GM08714 (cell line): ENCODE results near the gene GTF2E1.

Experiments used
- H3K4me3 ChIP-seq: fragments of 200-500 bp; sonication (Bioruptor generic); 2 replicates; pipeline ENCODE4 v1.5.1; 2014; ENCODE audit warnings: mild to moderate bottlenecking, low read length, inconsistent platforms
- ZNF274 ChIP-seq: IDR thresholded peaks from 2 replicates; pipeline ENCODE4 v1.6.1; 2012; ENCODE audit warnings: mild to moderate bottlenecking, low read depth, low read length

The GTF2E1 gene

DNA sequence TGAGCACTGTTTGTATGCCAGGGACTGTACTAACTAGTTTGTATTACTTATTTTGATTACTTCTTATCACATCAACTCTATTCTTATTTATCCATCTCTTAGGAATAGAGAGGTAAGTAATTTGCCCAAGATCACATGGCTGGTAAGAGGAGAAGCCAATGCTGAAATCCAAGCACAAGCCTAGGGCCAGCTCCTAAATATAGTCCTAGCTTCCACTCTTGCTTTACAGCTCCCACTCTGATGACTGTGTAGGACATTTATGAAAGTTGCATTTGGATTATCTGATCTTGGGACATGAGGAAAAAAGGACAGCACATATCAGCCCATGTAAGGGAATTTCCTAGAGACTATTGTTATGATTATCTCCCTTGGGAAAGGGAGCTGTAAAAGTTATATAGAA lies 58.1 kb downstream of the GTF2E1 start:
- no peak for TF ChIP-seq ZNF274
- no peak overlapping the region for H3K4me3 ChIP-seq

DNA sequence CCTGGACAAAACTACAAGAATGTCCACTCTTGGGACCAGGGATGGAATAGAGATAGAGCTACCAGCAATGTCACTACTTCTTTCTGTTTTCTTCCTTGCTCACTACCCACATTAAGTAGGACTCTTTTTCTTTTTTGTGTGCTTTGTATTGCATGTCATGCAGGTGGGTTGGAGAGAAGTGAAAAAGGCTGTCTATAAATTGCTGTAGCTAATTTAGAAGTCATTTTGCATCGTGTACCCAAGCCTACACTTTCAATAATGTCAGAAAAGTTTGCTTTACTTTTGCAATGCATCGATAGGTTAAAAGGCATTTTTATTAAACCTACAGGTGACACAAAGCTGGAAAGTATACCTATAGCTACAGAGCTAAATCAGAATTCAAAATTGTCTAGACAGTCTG lies 58.9 kb downstream of the GTF2E1 start:
- no peak for TF ChIP-seq ZNF274

DNA sequence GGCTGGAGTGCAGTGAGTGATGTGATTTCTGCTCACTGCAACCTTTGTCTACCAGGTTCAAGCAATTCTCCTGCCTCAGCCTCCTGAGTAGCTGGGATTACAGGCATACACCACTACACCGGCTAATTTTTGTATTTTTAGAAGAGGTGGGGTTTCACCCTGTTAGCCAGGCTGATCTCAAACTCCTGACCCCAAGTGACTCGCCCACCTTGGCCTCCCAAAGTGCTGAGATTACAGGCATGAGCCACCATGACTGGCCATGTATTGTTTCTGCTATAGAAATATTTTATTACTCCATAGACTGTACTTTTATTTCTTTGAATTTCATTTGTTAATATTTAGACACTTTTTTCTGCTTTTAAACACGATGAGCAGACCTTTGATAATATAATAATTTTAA lies 60.4 kb downstream of the GTF2E1 start:
- no peak for TF ChIP-seq ZNF274
- H3K4me3 ChIP-seq = no peak overlapping the region

More for the DNA sequence above, 58.9 kb downstream of the GTF2E1 start:
- H3K4me3 ChIP-seq = no peak overlapping the region

DNA sequence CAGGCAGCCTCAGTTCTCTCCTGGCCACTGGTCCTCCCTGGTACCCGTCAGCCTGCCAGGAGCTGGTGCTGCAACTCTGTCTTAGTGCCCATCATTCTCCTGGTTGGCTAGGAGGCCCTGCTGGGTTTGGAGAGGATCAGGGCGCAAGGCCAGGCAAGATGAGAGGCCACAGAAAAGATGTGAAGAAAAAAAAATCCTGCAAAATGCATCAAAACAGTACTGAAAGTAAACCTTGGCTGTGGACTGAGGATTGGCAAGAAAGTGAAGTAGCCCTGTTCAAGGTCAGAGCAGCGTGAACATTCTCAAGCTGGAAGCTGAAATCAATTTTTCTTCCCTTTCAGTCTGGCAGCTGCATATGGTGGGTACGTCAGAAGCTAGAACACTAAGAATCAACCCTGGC lies 74.2 kb downstream of the GTF2E1 start:
- TF ChIP-seq ZNF274 = no peak

DNA sequence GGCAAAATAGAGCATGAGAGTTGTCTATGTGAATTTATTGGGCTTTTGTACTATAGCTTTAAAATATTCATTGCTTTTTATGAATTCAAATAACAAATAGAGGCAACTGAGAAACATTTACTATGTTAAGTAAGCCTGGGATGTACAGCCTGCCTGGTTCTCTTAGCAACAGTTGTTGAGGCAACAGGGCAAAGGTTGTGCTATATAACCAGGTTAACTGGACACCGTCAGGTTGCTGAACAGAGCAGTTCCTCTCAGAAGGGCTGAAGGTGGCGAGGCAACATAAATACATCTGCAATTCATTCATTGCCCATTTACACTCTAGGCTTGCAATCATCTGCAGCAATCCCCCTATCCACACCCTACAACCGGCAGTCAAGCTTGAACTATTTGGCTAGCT lies 78.2 kb downstream of the GTF2E1 start:
- TF ChIP-seq ZNF274 = no peak

More for the DNA sequence above, 74.2 kb downstream of the GTF2E1 start:
- H3K4me3 ChIP-seq = no peak overlapping the region

DNA sequence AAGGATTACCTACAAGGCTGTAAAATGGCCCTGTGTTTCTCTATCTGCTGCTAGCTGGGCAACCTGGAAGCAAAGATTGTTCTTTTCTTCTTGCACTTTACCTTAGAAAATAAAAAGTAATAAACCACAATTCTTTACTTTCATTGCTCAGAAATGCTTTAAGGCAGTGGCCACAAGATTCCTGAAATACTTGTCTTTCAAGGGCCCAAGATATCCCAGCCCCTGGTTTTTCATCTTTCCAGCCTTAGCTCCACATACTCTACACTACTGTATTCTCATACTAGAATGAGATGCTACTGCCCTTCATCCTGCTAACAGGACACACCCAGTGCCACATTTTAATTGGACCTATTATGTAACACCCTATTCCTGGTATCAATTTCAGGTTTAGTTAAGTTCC lies 78.9 kb downstream of the GTF2E1 start:
- no peak for TF ChIP-seq ZNF274
- no peak overlapping the region for H3K4me3 ChIP-seq

More for the DNA sequence above, 78.2 kb downstream of the GTF2E1 start:
- no peak overlapping the region for H3K4me3 ChIP-seq

DNA sequence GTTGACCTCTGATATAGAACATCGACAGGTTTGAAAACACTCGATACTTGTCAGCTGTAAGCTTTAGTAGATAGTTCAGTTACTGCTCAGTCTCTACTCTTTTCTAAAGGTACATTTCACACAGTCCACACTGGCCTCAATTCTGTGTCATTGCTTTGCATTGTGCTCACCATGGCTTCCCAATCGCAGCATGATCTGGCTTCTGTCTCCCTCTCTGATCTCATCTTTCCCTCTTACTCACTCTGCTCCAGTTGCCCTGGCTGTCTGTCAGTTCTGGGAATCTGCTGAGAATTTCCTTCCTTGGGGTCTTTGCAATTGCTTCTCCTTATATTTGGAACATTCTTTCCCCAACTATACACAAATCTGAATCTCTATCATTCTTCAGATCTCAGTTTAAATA lies 80.6 kb downstream of the GTF2E1 start:
- no peak overlapping the region for H3K4me3 ChIP-seq
- TF ChIP-seq ZNF274 = no peak

DNA sequence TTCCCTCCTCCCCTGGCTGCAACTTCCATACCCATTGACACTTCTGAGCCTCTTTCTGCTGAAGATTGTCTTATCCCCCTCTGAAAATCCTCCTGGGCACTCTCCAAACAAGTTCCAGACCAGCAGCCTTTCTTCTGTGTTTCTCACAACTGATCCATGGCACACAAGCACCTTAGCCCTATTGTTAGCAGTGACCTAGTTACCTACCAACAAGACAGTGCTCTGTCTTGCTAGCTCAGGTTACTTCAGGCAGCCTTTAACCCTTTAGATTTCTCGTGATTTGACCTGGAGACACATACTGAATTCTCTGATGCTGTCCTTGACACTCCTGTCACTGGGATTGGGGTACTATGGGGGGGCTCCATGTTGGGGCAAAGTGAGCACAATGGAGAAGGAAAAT lies 82.1 kb downstream of the GTF2E1 start:
- TF ChIP-seq ZNF274 = no peak
- no peak overlapping the region for H3K4me3 ChIP-seq

DNA sequence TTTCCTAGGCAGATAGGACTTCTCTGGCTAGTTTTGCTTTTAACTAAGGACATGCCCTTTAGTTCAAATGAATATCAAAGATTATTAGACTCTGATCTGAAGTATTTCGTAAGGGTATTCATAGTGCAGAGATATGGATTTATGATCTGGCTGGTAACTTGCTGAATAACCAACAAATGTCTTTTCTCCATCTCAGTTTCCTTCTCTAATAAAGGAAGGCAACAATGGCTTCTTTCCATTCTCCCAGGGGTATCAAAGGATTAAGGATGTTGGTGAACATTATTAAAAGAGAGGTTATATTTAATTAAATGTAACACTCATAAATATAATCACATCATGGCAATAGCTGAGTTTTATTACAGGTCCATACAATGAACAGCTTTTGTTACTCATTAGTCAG lies 86.3 kb downstream of the GTF2E1 start:
- no peak for TF ChIP-seq ZNF274

DNA sequence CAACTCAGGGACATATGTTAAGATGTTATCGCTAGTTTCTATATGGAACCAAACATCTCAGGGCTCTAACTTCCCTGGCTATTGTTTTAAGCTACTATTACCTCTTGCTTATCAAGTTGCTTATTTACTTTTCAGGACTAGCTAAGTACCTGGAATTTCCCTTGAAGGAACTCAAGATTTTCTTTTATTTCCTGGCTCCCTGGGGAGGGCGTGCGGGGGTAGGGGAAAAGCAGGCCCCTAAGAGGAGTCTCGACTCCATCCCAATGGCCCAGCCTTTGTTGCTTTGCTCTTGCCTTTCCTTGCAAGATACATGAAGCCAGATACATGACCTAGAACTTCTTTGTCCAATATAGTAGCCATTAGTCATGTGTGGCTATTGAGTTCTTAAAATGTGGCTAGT lies 88.5 kb downstream of the GTF2E1 start:
- TF ChIP-seq ZNF274 = no peak
- no peak overlapping the region for H3K4me3 ChIP-seq

More for the DNA sequence above, 86.3 kb downstream of the GTF2E1 start:
- no peak overlapping the region for H3K4me3 ChIP-seq
